Measurements from ENCODE around the gene TSKU.

Gene TSKU

DNA sequence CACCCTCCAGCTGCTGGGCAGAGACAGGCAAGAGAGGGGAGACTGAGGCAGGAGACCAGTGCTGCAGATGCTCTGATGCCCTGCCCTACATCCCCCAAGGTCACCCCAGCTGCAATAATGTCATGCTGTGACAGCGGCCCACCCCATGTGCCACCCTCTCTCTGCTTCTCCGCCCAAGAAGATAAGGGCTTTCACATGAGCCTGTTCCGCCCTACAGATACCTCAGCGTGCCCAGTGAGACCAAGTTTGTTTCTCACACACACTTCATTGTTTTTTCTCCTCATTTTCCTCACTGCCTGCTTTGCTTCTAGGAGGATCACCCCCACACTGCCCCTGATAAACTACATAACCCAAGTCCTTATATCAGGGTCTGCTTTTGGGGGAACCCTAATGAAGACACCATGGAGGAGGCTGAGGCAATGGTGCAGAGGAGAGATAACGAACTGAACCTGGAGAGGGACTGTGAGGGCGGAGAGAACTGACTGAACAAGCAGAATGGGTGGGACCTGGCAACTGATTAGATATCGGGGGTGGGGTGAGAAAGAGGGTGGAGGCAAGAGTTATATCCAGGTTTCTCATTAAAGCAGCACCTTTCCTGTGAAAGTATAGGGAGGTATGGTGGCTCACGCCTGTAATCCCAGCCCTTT lies 37.5 kb upstream of the TSKU start:
- no peaks in the 10 kb centered on the region for H3K9me3 ChIP-seq (ENCODE audit: control insufficient read depth, insufficient read depth, low read length)
- H3K9ac ChIP-seq (ENCODE audit: low read depth, low read length) = no peak overlapping the region
- peaks cover 10% of the 10 kb centered on the region; the same call in 1 of the 2 replicates for H3K4me1 ChIP-seq (ENCODE audit: insufficient read depth, low read length)
- no peaks in the 10 kb centered on the region for H3K36me3 ChIP-seq (ENCODE audit: insufficient read depth, low read length)

DNA sequence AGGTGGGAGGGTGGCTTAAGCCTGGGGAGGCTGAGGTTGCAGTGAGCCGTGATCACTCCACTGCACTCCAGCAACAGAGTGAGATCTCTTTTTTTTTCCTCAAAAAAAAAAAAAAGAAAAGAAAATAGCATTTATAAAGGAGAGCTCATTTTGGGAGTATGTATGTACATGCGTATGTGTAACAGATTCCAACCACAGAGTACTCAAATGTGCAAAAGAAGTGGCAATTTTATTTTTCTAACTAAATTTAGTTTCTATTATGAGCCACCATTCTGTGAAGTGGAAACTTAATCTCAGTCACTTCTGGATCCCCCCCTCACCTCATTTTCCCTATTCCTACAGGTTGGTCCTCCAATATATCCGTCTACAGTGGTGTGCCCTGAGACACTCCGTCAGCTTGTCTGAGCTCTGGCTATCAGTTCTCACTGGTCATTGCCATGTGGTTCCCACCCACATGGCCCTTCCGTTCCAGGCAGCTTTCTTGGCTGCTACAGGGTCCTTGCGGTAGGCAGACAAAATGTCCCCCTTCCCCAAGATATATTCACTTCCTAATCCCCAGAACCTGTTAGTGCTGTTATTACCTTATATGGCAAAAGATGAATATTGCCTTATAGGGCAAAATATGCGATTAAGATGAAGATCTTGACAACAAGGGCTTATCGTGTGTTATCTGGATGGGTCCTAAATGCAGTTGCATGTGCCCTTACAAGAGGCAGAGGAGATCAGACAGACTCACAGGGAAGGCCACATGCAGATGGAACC lies 35.8 kb upstream of the TSKU start:
- H3K36me3 ChIP-seq (ENCODE audit: insufficient read depth, low read length) = no peaks in the 10 kb centered on the region
- H3K9ac ChIP-seq (ENCODE audit: low read depth, low read length) = no peak overlapping the region
- H3K9me3 ChIP-seq (ENCODE audit: control insufficient read depth, insufficient read depth, low read length) = no peaks in the 10 kb centered on the region
- peaks cover 18% of the 10 kb centered on the region for H3K4me1 ChIP-seq (ENCODE audit: insufficient read depth, low read length)

- Histone ChIP-seq H3K4me1 (ENCODE audit: insufficient read depth, low read length) (peaks cover 27% of the 10 kb centered on the region), H3K9me3 (ENCODE audit: control insufficient read depth, insufficient read depth, low read length) (no peaks in the 10 kb centered on the region), H3K36me3 (ENCODE audit: insufficient read depth, low read length) (no peaks in the 10 kb centered on the region), H3K9ac (ENCODE audit: low read depth, low read length) (no peak overlapping the region)
These were observed 35.0 kb upstream of the TSKU start for GRCh38 chr11:76747915-76748860.

- H3K9ac ChIP-seq (ENCODE audit: low read depth, low read length) = no peak overlapping the region
- no peaks in the 10 kb centered on the region for H3K36me3 ChIP-seq (ENCODE audit: insufficient read depth, low read length)
- no peaks in the 10 kb centered on the region for H3K9me3 ChIP-seq (ENCODE audit: control insufficient read depth, insufficient read depth, low read length)
- peaks cover 28% of the 10 kb centered on the region for H3K4me1 ChIP-seq (ENCODE audit: insufficient read depth, low read length)
These were observed 34.2 kb upstream of the TSKU start for GRCh38 chr11:76748948-76749347.

- H3K9ac ChIP-seq (ENCODE audit: low read depth, low read length) = no peak overlapping the region
- no peaks in the 10 kb centered on the region for H3K36me3 ChIP-seq (ENCODE audit: insufficient read depth, low read length)
- peaks cover 28% of the 10 kb centered on the region for H3K4me1 ChIP-seq (ENCODE audit: insufficient read depth, low read length)
- H3K9me3 ChIP-seq (ENCODE audit: control insufficient read depth, insufficient read depth, low read length) = no peaks in the 10 kb centered on the region
These were observed 33.1 kb upstream of the TSKU start for GRCh38 chr11:76750067-76750466.

DNA sequence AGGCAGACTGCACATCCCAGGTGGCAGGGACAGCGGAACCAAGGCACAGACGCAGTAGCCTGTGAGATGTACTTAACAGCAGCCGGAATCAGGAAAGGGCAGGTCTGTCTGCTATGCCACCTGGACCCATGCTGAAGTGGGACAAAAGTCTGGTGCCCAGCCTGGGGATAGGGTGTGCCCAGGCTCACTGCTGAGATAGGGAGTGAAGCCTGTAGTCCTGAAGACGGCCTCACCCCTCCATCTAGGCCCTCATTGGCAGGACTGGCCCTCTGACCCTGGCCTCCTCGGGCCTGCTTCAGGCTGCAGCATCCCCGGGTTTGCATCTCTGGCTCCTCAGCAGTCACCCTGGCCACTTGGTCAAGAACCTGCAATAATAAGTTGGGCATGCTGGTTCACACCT lies 32.4 kb upstream of the TSKU start:
- Histone ChIP-seq H3K4me1 (ENCODE audit: insufficient read depth, low read length) (peaks cover 26% of the 10 kb centered on the region), H3K36me3 (ENCODE audit: insufficient read depth, low read length) (no peaks in the 10 kb centered on the region), H3K9me3 (ENCODE audit: control insufficient read depth, insufficient read depth, low read length) (no peaks in the 10 kb centered on the region), H3K9ac (ENCODE audit: low read depth, low read length) (no peak overlapping the region)

DNA sequence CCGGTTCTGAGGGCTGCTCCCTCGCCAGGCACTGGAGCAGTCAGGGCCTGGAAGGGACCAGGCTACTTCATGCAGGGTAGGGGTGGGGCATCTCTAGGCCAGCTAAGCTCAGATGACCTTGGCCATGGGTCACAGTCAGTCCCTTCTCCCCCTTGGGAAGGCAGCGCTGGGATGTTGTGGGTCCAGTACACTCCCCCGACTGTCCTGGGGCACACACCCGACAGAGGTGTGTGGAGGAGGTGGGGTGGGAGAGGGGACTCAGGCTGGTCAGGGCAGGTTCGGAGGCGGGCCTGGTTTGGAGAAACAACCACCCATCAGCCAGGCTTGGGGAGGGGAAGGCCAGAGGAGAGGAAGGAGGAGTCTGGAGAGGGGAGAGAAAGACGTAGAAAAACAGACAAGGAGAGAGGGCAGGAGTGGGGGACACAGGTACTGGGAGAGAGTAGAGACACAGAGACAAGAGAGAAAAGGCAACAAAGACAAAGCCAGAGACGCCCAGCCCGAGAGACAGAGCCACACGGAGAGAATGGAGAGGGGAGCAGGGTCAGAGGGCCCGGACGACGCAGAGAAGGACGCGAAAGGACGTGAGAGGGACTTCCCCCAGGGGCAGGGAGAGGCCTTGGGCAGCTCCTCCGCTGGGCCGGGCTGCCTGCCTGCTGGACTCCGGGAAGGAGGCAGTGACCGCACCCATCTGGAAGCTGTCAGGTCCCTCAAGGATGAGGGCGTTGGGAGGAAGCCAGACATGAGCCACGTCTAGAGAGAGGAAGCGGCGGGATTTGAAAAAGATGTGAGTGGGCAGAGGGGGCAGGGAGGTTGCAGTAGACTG lies 30.6 kb upstream of the TSKU start:
- H3K36me3 ChIP-seq (ENCODE audit: insufficient read depth, low read length) = no peaks in the 10 kb centered on the region
- H3K4me1 ChIP-seq (ENCODE audit: insufficient read depth, low read length) = peaks cover 22% of the 10 kb centered on the region
- H3K9ac ChIP-seq (ENCODE audit: low read depth, low read length) = no peak overlapping the region; the same call in 1 of the 2 replicates
- no peaks in the 10 kb centered on the region for H3K9me3 ChIP-seq (ENCODE audit: control insufficient read depth, insufficient read depth, low read length)

GRCh38 chr11:76753449-76753848 lies 29.7 kb upstream of the TSKU start:
- Histone ChIP-seq H3K9me3 (ENCODE audit: control insufficient read depth, insufficient read depth, low read length) (no peaks in the 10 kb centered on the region), H3K4me1 (ENCODE audit: insufficient read depth, low read length) (peaks cover 18% of the 10 kb centered on the region), H3K9ac (ENCODE audit: low read depth, low read length) (no peak overlapping the region), H3K36me3 (ENCODE audit: insufficient read depth, low read length) (no peaks in the 10 kb centered on the region)

GRCh38 chr11:76753950-76754349 lies 29.2 kb upstream of the TSKU start:
- H3K9ac ChIP-seq (ENCODE audit: low read depth, low read length) = no peak overlapping the region
- peaks cover 18% of the 10 kb centered on the region for H3K4me1 ChIP-seq (ENCODE audit: insufficient read depth, low read length)
- no peaks in the 10 kb centered on the region for H3K36me3 ChIP-seq (ENCODE audit: insufficient read depth, low read length)
- no peaks in the 10 kb centered on the region for H3K9me3 ChIP-seq (ENCODE audit: control insufficient read depth, insufficient read depth, low read length)

GRCh38 chr11:76756341-76756741 lies 26.8 kb upstream of the TSKU start:
- Histone ChIP-seq H3K9me3 (ENCODE audit: control insufficient read depth, insufficient read depth, low read length) (no peaks in the 10 kb centered on the region), H3K4me1 (ENCODE audit: insufficient read depth, low read length) (peaks cover 18% of the 10 kb centered on the region), H3K9ac (ENCODE audit: low read depth, low read length) (no peak overlapping the region), H3K36me3 (ENCODE audit: insufficient read depth, low read length) (no peaks in the 10 kb centered on the region)

- no peak overlapping the region for H3K9ac ChIP-seq (ENCODE audit: low read depth, low read length)
- no peaks in the 10 kb centered on the region for H3K9me3 ChIP-seq (ENCODE audit: control insufficient read depth, insufficient read depth, low read length)
- peaks cover under 1% of the 10 kb centered on the region; the same call in 1 of the 2 replicates for H3K4me1 ChIP-seq (ENCODE audit: insufficient read depth, low read length)
- H3K36me3 ChIP-seq (ENCODE audit: insufficient read depth, low read length) = no peaks in the 10 kb centered on the region
These were observed 24.8 kb upstream of the TSKU start for GRCh38 chr11:76758311-76758710.

DNA sequence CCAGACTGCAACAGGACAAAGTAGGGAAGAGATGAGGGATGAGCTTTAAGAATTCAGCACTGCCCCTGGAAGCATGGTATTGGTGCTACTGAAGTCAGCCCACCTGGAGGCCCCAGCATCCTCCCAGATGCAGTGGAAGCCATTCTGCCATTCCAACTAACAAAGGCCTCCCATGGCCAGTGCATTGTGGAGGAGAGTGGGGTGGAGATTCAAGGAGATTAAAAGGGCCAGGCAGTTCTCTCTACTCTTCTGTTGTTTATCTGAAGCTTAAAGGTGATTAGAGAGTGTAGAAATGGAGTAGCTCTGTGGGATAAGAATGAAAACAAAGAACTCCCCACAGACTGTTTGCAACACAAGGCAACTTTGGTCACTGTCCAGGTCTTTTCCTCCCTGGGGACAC lies 24.1 kb upstream of the TSKU start:
- no peaks in the 10 kb centered on the region for H3K9me3 ChIP-seq (ENCODE audit: control insufficient read depth, insufficient read depth, low read length)
- H3K9ac ChIP-seq (ENCODE audit: low read depth, low read length) = no peak overlapping the region
- no peaks in the 10 kb centered on the region for H3K36me3 ChIP-seq (ENCODE audit: insufficient read depth, low read length)
- H3K4me1 ChIP-seq (ENCODE audit: insufficient read depth, low read length) = peaks cover 7% of the 10 kb centered on the region; the same call in 1 of the 2 replicates

- Histone ChIP-seq H3K9ac (ENCODE audit: low read depth, low read length) (no peak overlapping the region), H3K9me3 (ENCODE audit: control insufficient read depth, insufficient read depth, low read length) (no peaks in the 10 kb centered on the region), H3K4me1 (ENCODE audit: insufficient read depth, low read length) (peaks cover 9% of the 10 kb centered on the region; the same call in 1 of the 2 replicates), H3K36me3 (ENCODE audit: insufficient read depth, low read length) (no peaks in the 10 kb centered on the region)
These were observed 23.6 kb upstream of the TSKU start for GRCh38 chr11:76759517-76759916.

DNA sequence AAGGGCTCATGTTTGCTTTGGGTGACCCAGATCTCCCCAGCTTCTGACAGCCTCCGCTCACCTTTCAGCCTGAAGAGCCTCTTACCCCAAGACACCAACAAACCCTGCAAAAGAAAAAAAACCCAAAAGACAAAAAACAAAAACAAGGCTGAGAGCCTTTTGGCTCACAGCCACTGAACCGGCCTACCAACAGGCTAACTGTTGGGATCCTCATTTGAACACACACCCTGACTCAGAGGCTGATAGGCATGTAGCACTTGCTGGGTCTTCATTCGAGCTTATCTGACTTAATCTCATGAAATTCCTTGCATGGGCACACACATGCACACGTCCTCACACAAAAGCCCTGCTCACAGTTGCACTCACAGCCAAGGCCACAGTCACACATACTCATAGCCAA lies 22.9 kb upstream of the TSKU start:
- Histone ChIP-seq H3K4me1 (ENCODE audit: insufficient read depth, low read length) (peaks cover 9% of the 10 kb centered on the region; the same call in 1 of the 2 replicates), H3K9me3 (ENCODE audit: control insufficient read depth, insufficient read depth, low read length) (no peaks in the 10 kb centered on the region), H3K9ac (ENCODE audit: low read depth, low read length) (no peak overlapping the region), H3K36me3 (ENCODE audit: insufficient read depth, low read length) (no peaks in the 10 kb centered on the region)

Measured in ES-I3 (cell line).